ENCODE data around the gene VARS2. TPM values are rescaled to one million over a fixed set of nuclear protein-coding genes. Genes with fewer than 3 reads are reported as not detected.

Gene VARS2
- total and polyA plus RNA-seq, 2 donors (not counting 1 experiment from before 2014, with no cell fraction given), result 27.1 to 41.6 TPM

DNA sequence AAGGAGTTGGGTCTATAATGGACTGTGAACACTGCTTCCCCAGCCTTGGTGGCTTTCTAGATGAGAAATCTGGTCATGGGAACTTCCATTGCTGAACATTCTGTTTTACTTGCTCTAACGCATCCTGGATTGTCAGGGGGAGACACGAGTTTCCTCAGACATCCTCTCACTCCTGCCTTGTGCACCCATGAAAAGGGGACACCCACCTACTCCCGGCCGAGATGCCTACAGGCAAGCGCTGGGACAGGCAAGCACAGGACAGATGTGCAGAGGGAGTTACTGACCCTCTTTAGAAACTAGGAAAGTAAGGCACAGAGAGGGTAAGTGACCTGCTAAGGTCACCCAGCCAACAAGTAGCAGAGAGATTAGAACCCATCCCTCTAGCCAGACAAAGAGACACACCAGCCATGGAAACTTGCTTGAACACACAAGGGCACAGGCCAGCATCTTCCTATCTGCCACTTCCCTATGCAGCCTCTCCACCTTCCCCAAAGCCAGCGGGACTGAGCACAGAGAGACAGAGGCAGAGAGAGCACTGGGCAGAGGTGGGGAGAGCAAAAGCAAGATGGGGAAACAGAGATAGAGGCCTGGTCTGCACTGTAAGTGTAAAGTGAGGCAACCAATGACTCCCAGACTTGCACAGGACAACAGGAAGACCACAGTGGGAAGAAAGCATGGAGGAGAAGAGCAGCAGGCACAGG lies 18.8 kb downstream of the VARS2 start:
- H3K4me3 Mint-ChIP-seq, result no peak overlapping the region
- ChIA-PET CTCF (no interaction called here), POLR2A (no interaction called here)
- H3K9ac ChIP-seq (ENCODE audit: low read length), result no peak overlapping the region
- no peaks in the 10 kb centered on the region for H3K36me3 ChIP-seq (replicated peaks in 1 of 2; ENCODE audit: control extremely low read depth in 1 of 2, control insufficient read depth in 1 of 2, extremely low read depth in 1 of 2, insufficient read depth in 2 of 2, low read length in 1 of 2)
- peaks cover 0 to 11% (median 6%) of the 10 kb centered on the region in 3 donors for H3K9me3 ChIP-seq (ENCODE audit: control extremely low read depth in 1 of 3, control insufficient read depth in 2 of 3, insufficient read depth in 1 of 3, low read length in 2 of 3)
- H4K20me1 ChIP-seq (ENCODE audit: control insufficient read depth, insufficient read depth, low read length, poor library complexity, severe bottlenecking), result no peaks in the 10 kb centered on the region
- DNase-seq (no peak), ATAC-seq (ENCODE audit: low read depth) (no peak)
- peaks cover 0 to 5% (median 1%) of the 10 kb centered on the region in 4 experiments for H3K27me3 ChIP-seq (replicated peaks in 1 of 4; ENCODE audit: control extremely low read depth in 1 of 4, control insufficient read depth in 3 of 4, insufficient read depth in 4 of 4, low read length in 3 of 4)
- no peak overlapping the region for H3K4me2 ChIP-seq (replicated peaks; ENCODE audit: low read depth, low read length, poor library complexity, severe bottlenecking)
- no peaks in the 10 kb centered on the region for H3K4me1 Mint-ChIP-seq
- TF ChIP-seq CTCF (IDR thresholded peaks at IDR 0.05) (no peak), EZH2 (IDR thresholded peaks at IDR 0.05; ENCODE audit: borderline replicate concordance, insufficient read depth, low read depth, low read length, poor library complexity, severe bottlenecking) (no peak)
- H2AFZ ChIP-seq (ENCODE audit: insufficient read depth, low read depth, low read length, poor library complexity, severe bottlenecking), result no peak overlapping the region
- H3K79me2 ChIP-seq (ENCODE audit: control insufficient read depth, insufficient read depth, low read length), result no peaks in the 10 kb centered on the region
- intact Hi-C loops (cut with micrococcal nuclease), result no loop called here
- no peak overlapping the region for H3K27ac ChIP-seq (ENCODE audit: low read length in 2 of 2)
- peaks cover 18% of the 10 kb centered on the region for H3K27me3 Mint-ChIP-seq
- WGBS (ENCODE audit: insufficient coverage), result 67% methylated on average over 1 of the region's 6 CpGs
- H3K9me3 Mint-ChIP-seq (ENCODE audit: insufficient read depth), result peaks cover 6% of the 10 kb centered on the region
- H3K4me1 ChIP-seq (ENCODE audit: control insufficient read depth in 2 of 2, insufficient read depth in 2 of 2, low read length in 2 of 2), result no peaks in the 10 kb centered on the region
- no peak overlapping the region for H3K27ac Mint-ChIP-seq
- no peak overlapping the region for H3K4me3 ChIP-seq (ENCODE audit: control extremely low read depth in 1 of 5, extremely low read depth in 1 of 5, insufficient read depth in 1 of 5, low read depth in 2 of 5, low read length in 4 of 5)

GRCh38 chr6:30935018-30935417 lies 21.0 kb downstream of the VARS2 start:
- no peak for ATAC-seq (ENCODE audit: low read depth)
- no peak overlapping the region for H3K27ac Mint-ChIP-seq
- no peak for TF ChIP-seq CTCF (IDR thresholded peaks at IDR 0.05)
- TF ChIP-seq EZH2 (IDR thresholded peaks at IDR 0.05; ENCODE audit: borderline replicate concordance, insufficient read depth, low read depth, low read length, poor library complexity, severe bottlenecking), result no peak
- no peak for DNase-seq
- H4K20me1 ChIP-seq (ENCODE audit: control insufficient read depth, insufficient read depth, low read length, poor library complexity, severe bottlenecking), result no peaks in the 10 kb centered on the region
- no peak overlapping the region for H3K27ac ChIP-seq (ENCODE audit: low read length in 2 of 2)
- POLR2A ChIA-PET, result no interaction called here
- intact Hi-C loops (cut with micrococcal nuclease), result no loop called here
- no peak overlapping the region for H3K4me2 ChIP-seq (replicated peaks; ENCODE audit: low read depth, low read length, poor library complexity, severe bottlenecking)
- no peaks in the 10 kb centered on the region for H3K9me3 Mint-ChIP-seq (ENCODE audit: insufficient read depth)
- H3K36me3 ChIP-seq (replicated peaks in 1 of 2; ENCODE audit: control extremely low read depth in 1 of 2, control insufficient read depth in 1 of 2, extremely low read depth in 1 of 2, insufficient read depth in 2 of 2, low read length in 1 of 2), result no peaks in the 10 kb centered on the region
- no peak overlapping the region for H3K4me3 Mint-ChIP-seq
- CTCF ChIA-PET, result no interaction called here
- H3K4me1 ChIP-seq (ENCODE audit: control insufficient read depth in 2 of 2, insufficient read depth in 2 of 2, low read length in 2 of 2), result no peaks in the 10 kb centered on the region
- 48% methylated on average over 3 of the region's 3 CpGs for WGBS (ENCODE audit: insufficient coverage)
- H3K79me2 ChIP-seq (ENCODE audit: control insufficient read depth, insufficient read depth, low read length), result no peaks in the 10 kb centered on the region
- H3K27me3 ChIP-seq (replicated peaks in 1 of 4; ENCODE audit: control extremely low read depth in 1 of 4, control insufficient read depth in 3 of 4, insufficient read depth in 4 of 4, low read length in 3 of 4), result peaks cover 0 to 11% (median 1%) of the 10 kb centered on the region in 4 experiments
- H3K4me3 ChIP-seq (ENCODE audit: control extremely low read depth in 1 of 5, extremely low read depth in 1 of 5, insufficient read depth in 1 of 5, low read depth in 2 of 5, low read length in 4 of 5), result no peak overlapping the region
- H2AFZ ChIP-seq (ENCODE audit: insufficient read depth, low read depth, low read length, poor library complexity, severe bottlenecking), result no peak overlapping the region
- no peaks in the 10 kb centered on the region for H3K4me1 Mint-ChIP-seq
- no peaks in the 10 kb centered on the region for H3K9me3 ChIP-seq (ENCODE audit: control extremely low read depth in 1 of 3, control insufficient read depth in 2 of 3, insufficient read depth in 1 of 3, low read length in 2 of 3)
- H3K9ac ChIP-seq (ENCODE audit: low read length), result no peak overlapping the region
- peaks cover 24% of the 10 kb centered on the region for H3K27me3 Mint-ChIP-seq

Measured in B cell (primary cell).